ENCODE measurements around the gene CFAP54.

CFAP54 gene

DNA sequence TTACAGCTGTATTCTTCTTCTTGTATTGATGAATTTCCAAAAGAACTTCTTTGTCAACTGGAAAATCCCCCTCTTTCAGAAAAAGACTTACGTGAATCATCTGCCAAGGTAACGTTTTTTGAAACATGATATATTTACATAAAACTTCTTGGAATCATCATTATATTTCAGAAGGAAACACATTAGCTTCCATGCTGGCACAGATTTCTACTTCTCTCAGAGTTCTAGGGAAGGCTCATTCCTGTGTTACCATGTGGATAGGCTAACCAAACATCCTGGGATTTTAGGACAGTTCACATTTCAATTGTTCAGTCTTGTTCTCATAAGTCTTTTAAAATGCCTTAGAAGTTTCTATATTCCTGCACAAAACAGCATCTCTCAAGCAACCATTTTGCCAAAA lies 297.4 kb downstream of the CFAP54 start:
- TF ChIP-seq, protein P1, sequence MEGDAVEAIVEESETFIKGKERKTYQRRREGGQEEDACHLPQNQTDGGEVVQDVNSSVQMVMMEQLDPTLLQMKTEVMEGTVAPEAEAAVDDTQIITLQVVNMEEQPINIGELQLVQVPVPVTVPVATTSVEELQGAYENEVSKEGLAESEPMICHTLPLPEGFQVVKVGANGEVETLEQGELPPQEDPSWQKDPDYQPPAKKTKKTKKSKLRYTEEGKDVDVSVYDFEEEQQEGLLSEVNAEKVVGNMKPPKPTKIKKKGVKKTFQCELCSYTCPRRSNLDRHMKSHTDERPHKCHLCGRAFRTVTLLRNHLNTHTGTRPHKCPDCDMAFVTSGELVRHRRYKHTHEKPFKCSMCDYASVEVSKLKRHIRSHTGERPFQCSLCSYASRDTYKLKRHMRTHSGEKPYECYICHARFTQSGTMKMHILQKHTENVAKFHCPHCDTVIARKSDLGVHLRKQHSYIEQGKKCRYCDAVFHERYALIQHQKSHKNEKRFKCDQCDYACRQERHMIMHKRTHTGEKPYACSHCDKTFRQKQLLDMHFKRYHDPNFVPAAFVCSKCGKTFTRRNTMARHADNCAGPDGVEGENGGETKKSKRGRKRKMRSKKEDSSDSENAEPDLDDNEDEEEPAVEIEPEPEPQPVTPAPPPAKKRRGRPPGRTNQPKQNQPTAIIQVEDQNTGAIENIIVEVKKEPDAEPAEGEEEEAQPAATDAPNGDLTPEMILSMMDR (conservative IDR thresholded peaks at IDR 0.05) = no peak
- H3K27ac ChIP-seq = no peak overlapping the region

DNA sequence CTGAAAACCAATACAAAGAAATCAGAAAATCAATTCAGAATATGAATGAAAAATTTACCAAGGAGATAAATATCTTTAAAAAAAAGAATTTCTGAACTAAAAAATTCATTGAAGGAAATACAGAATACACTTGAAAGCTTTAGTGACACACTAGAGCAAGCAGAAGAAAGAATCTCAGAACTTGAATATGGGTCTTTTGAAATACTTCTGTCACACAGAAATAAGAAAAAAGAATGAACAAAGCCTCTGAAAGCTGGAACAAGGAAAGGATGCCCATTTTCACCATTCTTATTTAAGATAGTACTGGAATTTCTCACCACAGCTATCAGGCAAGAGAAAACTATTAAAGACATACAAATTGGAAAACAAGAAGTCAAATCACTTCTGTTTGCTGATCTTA lies 314.6 kb downstream of the CFAP54 start:
- TF ChIP-seq, protein P1 (conservative IDR thresholded peaks at IDR 0.05) = no peak
- H3K27ac ChIP-seq = no peak overlapping the region

DNA sequence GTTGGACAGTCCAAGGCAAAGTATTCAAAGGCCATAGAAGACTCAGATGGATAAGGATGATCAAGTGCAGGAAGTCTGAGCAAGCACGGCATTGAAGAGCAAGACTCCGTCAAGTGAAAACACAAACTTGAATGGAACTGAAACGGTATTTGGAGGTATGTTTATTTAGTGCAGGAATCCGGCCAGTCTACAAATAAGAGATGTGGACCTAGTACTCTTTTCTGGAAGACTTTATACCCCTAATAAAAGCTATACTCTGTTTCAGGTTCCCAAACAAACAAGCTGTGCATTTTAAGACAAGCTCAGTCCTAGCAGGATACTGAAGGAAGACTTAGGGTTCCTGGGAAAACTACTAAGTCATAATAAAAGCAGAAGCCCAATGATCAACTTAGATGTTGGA lies 316.9 kb downstream of the CFAP54 start:
- TF ChIP-seq, protein P1 (conservative IDR thresholded peaks at IDR 0.05) = no peak
- no peak overlapping the region for H3K27ac ChIP-seq

- TF ChIP-seq, protein P1 (conservative IDR thresholded peaks at IDR 0.05) = no peak
These were observed 318.4 kb downstream of the CFAP54 start for GRCh38 chr12:96807741-96808140.

DNA sequence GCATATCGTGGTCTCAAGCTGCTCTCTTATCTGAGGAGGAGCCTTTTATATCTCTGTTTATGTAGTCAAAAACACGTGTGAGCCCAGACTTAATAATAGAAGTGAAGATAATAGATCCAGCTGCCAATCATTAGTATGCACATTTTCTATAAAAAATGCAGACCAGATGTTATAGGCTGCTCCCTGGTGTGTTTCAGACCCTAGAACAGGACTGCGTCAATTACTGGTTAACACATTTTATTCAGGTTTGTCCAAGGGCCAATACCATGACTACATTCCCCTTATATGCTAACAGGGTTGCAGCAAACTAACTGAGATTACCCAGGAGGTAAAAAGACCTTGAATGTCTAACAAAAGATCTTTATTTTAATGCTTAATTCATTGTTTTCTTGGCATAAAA lies 319.2 kb downstream of the CFAP54 start:
- TF ChIP-seq, protein P1 (conservative IDR thresholded peaks at IDR 0.05) = no peak
- no peak overlapping the region for H3K27ac ChIP-seq

More at GRCh38 chr12:96807741-96808140, 318.4 kb downstream of the CFAP54 start:
- H3K27ac ChIP-seq = no peak overlapping the region

DNA sequence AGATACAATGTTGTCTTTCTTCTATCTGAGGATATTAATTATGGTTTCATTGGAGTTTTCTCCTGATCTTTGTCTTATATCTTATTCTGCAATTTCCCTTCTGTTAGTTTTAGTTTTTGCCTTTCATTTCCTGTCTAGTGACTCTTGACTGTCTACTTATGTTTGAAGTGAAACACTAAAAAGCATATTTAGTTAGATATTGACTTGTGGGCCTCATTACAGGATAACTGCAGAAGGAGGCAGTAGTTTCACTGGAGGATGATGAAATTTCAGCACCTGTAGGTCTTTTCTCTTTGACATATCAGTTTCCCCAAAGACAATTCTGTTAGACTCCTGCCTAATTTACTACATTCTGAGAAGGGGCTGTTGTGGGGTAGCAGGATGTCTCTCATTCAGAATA lies 320.1 kb downstream of the CFAP54 start:
- H3K27ac ChIP-seq = no peak overlapping the region
- TF ChIP-seq, protein P1 (conservative IDR thresholded peaks at IDR 0.05) = no peak

GRCh38 chr12:96810057-96810456 lies 320.7 kb downstream of the CFAP54 start:
- TF ChIP-seq, protein P1 (conservative IDR thresholded peaks at IDR 0.05) = no peak
- H3K27ac ChIP-seq = no peak overlapping the region

- TF ChIP-seq, protein P1 (conservative IDR thresholded peaks at IDR 0.05) = no peak
These were observed 321.1 kb downstream of the CFAP54 start for GRCh38 chr12:96810477-96810876.

More at GRCh38 chr12:96810477-96810876, 321.1 kb downstream of the CFAP54 start:
- no peak overlapping the region for H3K27ac ChIP-seq

Measured in VCaP (cell line).